HG02623 (cell line): ENCODE data around the gene POLH.
"Not testable (repeated sequence)": the region's sequence is repeated elsewhere in the genome, so short reads cannot be mapped to it uniquely, and the experiment has no call there.

Experiments
- ATAC-seq: cut with Tn5 transposase; IDR thresholded peaks from one replicate; pipeline ENCODE4 v1.9.1; 2021; ENCODE audit warnings: moderate library complexity; ENCODE audit not compliant: unreplicated experiment

POLH gene

GRCh38 chr6:43575772-43576551 lies at the start of gene POLH, which contains the start of gene XPO5:
TSS of gene POLH (plus strand) at chr6:43576185. CDS start at chr6:43582320, 6,135 bp downstream.
TSS of gene XPO5 (minus strand) at chr6:43576038. CDS start at chr6:43575864, 174 bp downstream.
- peak; percentile 80 for ATAC-seq

DNA sequence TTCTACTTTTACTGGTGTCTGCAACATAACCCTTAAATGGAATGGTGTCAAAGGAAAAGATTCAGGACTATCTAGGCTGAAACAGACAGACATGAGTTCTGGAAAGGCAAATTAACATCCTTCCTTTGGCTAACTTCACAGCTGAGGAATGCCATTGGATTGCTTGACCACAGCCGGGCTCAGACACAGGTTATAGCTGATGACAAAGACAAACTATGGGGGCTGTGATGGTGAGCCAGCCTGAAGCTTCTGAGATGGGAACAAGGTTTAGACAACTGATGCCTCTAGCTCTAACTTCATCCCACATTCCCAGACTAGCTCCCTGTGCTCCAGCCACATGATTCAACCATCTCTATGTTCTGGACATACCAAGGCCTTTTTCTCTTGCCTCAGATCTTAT lies 43.8 kb upstream of the POLH start:
- no peak for ATAC-seq

DNA sequence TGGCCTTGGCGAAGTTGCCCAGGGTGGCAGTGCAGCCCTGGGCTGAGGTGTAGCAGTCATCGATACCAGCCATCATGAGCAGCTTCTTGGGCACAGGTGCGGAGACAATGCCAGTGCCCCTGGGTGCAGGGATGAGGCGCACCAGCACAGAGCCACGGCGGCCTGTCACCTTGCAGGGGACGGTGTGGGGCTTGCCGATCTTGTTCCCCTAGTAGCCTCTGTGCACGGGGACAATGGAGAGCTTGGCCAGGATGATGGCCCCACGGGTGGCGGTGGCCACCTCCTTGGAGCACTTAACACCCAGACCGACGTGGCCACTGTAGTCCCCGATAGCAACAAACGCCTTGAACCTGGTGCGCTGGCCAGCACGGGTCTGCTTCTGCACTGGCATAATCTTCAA lies 37.0 kb upstream of the POLH start:
- ATAC-seq = not testable (repeated sequence)

DNA sequence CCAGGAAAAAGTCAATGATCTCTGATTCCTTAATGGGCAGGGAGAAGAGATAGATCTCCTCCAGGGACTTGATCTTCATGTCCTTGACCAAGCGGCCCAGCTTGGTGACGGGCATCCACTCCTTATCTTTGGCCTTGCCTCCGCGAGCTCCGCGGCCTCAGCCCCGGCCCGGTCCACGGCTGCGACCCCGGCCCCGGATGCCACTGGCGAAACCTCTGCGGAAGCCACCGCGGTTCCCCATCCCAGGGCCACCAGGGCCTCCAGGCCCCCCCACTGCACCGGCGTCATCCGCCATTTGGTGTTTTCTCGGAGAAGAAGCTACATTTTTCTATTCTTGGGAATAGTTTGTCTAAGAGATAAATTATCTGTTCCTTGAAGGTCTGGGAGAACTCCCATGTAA lies 36.6 kb upstream of the POLH start:
- ATAC-seq = not testable (repeated sequence)

GRCh38 chr6:43540507-43540906 lies 35.5 kb upstream of the POLH start:
- no peak for ATAC-seq

DNA sequence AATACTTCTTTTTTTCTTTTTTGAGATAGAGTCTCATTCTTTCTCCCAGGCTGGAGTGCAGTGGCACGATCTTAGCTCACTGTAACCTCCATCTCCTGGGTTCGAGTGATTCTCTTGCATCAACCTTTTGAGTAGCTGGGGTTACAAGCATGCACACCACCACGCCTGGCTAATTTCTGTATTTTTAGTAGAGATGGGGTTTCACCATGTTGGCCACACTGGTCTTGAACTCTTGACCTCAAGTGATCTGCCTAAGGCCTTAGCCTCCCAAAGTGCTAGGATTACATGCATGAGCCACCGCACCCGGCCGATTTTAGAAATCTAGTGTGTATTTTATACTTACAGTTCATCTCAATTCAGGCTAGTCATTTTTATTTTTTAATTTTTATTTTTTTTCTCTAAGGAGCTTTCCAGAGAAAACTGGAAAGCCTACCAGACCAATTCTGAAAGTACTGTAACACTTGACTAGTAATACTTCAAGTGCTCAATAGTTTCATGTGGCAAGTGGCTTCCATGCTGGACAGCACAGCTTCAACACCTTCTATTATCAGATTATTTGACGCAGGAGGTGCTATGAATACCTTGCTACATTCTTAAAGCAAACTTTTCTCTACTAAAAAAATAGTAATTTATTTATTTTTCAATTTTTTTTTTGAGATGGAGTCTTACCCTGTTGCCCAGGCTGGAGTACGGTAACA lies 34.1 kb upstream of the POLH start:
- ATAC-seq = no peak

DNA sequence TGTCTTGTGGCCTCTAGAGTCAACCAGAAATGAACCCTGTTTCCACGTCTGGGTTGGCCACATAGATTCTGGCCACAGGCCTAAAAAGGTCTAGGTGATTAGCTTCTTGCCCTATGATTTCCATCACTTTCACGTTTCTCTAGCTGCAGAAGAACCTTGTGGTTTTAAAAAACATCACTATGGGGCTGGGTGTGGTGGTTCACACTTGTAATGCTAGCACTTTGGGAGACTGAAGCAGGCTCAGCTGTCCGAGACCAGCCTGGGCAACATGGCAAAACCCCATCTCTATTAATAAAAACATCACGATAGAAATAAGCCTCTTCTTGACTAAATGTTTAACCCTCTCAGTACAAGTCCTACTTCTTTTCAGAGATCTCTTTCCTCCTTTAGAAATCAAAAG lies 31.5 kb upstream of the POLH start:
- ATAC-seq = no peak

DNA sequence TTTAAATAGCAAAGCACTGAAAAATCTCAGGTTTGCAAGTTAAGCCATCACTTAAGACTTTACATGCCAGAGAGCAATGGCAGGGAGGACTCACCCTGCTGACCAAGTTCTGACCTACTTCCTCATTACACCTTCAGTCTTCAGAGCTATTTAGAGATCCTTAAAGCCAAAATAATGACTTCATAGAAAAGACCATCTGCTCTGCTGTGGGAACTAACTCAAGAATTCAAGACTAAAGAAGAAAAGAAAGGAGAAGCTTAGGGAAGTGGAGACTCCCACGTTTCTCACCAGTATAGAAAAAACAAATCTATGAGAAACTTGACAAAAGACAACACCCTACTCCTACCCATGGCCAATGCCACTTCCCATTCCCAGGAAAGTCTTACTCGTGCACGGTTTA lies 28.8 kb upstream of the POLH start:
- no peak for ATAC-seq

- not testable (repeated sequence) for ATAC-seq
These were observed 18.4 kb upstream of the POLH start for GRCh38 chr6:43557620-43558019.

DNA sequence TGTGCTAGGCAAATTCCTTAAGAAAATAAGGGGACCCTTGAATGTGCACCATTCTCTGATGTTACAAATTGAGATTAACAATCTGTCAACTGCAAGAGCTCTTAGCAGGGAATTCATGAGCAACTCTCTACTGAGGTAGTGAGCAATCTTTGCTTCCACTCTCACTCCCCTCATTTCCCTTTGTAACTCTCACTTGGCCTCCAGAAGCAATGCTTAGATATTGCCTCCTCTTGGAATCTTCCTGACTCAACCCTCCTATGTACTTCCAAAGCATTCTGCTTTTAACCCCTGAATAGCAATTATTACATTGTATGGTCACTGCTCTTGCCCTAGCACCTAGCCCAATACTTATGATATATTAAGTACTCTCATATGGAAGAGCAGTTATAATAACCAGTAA lies 16.7 kb upstream of the POLH start:
- no peak for ATAC-seq

DNA sequence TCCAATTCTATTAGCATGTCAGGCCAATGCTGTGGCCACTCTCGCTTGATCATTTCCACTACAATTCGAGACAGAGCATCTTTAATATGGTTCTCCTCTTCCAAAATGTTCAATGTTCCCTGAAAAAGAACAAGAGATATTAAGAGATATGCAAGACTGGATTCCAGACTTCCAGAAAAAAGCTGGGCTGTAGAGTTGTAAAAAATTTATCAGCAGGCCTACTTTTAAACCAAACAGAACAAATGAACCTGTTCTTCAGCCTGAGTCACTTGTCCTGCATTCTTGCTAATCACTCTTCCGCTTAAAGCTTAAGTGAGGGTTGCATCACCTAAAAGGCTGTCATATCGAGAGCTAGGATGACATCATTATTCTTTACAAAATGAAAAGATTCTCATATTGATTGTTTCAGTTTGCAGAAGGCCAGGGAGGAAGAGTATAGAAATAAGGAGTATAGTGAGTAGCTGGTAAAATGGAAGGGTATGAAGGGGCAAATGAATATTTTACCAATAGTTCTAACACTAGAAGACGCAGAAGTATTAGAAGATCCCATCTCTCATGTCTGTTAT lies 5.0 kb upstream of the POLH start:
- ATAC-seq = no peak

- no peak for ATAC-seq
These were observed 4.0 kb upstream of the POLH start for GRCh38 chr6:43572015-43572414.

DNA sequence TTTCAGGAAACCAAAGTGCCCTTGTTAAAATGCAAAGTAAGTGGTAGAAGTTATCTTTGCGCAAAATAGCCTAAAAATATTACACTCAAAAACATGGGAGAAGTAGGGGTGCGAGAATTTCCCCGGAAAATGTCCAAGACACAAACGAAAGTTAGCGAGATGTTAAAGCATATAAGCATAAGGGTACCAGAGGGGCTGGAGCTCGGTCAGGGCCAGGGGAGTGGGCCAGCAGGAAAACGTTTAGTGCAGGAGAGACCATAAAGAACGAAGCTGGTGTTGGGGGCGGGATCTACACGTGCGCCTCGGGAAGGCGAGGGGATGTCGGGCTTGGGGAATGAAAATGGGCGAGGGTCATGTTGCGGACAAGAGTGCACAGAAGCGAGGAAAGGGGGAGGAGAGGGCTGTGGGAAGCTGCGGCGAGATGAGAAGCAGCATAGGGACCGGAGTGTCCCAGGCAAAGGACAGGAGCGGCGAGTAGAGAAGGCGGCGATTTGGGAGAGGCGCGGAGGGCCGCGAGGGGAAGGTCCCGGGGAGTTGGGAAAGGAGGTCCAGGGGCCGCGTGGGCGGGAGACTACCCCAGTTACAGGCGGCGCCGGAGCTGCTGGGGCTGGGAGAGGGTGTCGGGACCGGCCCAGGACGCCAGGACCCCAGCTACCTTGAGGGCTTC lies 747 bp upstream of the POLH start:
- peak; percentile 9 for ATAC-seq

DNA sequence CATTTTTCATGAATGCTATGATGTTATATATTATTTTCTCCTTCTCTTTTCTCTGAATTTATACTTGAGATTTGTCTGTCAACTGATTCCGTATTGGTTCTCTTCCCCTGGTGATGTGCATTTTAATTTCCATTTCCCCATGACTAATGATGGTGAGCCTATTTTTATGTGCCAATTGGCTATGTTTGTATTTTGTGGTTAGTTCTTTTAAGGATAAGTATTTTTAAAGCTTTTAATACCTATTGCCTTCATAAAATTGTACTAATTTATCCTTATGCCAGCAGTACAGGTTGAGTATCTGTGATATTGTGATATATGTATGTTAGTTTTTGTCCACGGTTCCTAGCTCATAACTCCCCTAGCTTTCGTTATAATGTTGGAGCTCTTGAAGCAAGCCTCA lies 2.8 kb downstream of the POLH start:
- ATAC-seq = no peak

DNA sequence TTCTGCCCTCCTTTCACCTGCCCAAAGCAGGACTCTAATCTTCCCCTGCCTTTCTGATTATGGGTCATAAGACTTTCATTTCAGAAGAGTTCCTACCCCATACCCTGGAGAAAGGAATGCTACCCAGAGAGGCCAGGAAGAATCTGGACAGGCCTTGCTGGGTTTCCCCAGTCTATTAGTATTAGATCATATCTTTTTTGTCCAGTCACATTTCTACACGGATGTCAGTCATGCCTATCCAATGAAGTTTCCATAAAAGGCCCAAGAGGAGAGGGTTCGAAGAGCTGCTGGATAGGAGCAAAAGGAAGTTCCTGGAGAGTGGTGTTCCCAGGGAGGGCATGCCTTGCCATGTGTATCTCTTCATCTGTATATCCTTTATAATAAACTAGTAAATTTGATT lies 3.2 kb downstream of the POLH start:
- no peak for ATAC-seq

GRCh38 chr6:43582911-43583310 lies 6.9 kb downstream of the POLH start:
- no peak for ATAC-seq

- no peak for ATAC-seq
These were observed 9.0 kb downstream of the POLH start for GRCh38 chr6:43584892-43585570.

DNA sequence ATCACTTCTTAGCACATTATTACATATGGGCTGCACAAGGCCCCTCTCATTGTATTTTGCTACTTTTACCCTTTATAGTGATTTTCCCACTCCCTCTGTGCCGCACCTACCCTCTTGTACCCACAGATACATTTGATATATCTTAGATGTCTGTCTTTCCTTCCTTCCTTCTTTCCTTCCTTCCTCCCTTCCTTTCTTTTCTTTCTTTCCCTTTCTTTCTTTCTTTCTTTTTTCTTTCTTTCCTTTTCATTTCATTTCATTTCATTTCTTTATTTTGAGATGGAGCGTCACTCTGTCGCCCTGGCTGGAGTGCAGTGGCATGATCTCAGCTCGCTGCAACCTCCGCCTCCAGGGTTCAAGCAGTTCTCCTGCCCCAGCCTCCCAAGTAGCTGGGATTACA lies 12.2 kb downstream of the POLH start:
- no peak for ATAC-seq

GRCh38 chr6:43589564-43589963 lies 13.6 kb downstream of the POLH start:
- not testable (repeated sequence) for ATAC-seq

GRCh38 chr6:43593938-43594337 lies 18.0 kb downstream of the POLH start:
- no peak for ATAC-seq

- ATAC-seq = no peak
These were observed 24.6 kb downstream of the POLH start for GRCh38 chr6:43600595-43600994.
